Activated CD8-positive, alpha-beta memory T cell treated with anti-CD3 and anti-CD28 coated beads, Interleukin-2, amount 50 U/mL, for 24 hours (primary cell): ENCODE data around the gene GSN.

Experiments
- DNase-seq: peaks from one replicate; pipeline ENCODE4 v3.0.0-alpha.2; 2020; ENCODE audit errors: extremely low read depth

GSN gene

DNA sequence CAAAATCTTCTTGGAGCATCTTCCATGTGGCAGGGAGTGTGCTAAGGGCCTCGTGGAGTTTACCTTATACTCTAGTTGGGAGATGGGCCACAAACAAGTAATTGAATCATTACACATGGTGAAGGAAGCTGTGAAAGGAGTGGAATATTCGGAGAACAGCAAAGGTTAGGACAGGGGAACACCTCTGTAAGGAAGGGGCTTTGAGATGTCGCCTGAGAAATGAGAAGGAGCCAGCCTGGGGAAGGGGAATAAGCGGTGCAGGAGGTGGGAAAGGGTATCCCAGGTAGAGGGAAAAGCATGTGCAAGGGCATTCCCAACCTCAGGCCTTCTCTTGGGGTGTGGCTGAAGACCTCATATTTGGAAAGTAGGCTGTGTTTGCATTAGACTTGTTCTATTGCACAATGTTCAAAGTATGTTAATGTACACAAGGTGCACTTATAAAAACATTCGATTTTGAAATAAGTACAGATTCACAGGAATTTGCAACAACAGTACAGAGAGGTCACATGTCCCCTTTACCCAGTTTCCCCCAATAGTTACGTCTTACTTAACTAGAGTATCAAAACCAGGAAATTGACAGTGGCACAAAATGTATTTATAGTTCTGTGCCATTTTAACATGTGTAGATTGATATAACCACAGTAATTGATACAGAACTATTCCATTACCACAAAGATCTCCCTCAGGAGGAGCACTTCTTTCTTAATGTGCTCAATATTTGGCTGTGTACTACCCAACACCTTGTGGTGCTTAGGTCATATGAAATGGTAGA lies 104.5 kb downstream of the GSN start:
- no peak for DNase-seq

DNA sequence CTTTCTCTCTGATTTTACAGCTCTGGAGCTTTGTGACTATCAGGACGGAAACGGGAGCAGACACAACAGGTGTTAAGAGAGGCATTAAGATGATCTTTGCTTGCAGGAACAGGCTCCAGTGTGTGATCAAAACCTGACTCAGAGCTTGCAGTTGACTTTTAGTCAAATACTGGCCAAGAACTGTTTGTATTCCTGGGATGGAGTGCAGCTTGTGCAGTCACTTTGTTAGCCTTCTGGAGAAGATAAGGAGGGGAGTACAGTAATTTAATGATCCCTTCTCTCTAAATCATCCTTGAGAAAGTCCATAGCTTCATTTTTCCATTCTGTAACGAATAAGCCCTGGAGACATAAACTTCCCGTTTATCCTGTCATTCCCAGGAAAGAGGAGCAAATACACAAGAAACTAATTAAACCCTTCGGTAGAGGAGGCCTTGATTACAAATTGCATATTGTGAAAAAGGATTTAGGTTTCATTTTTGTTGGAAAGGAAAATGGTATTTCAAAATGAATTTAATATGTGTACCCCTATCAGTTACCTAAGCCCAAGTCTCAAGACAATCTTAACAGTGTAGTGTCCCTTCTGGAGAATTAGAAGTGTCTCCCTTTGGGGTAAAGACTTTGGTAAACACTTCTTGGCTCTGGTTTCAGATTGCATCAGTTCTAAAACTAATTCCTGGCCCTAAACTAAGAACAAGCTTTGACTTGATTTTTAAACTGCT lies 105.2 kb downstream of the GSN start:
- no peak for DNase-seq

DNA sequence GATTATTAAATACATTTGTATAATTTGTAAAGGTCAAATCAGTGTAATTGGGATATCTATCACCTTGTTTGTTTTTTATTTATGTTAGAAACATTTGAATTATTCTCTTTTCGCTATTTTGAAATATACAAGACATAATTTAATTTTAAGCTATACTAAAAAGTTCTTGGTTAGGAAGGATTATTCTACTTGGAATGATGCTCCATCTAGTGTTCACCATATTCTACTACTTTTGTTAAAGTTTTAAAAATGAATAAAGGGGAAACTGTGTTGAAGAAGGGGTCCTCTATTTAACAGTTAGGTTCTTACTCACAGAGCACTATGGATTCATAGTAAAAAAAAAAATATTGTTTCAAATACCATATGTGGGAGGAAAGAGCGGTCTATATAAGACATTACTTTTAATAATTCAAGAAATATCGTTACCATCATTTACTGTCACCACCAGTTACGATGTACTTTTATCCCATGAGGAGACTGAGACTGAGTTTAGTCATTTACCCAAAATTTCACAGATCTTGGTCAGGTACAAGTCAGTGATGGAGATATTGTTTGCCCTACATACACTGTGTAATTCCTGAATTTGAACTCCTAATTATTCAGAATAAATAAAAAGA lies 108.4 kb downstream of the GSN start:
- DNase-seq = no peak

DNA sequence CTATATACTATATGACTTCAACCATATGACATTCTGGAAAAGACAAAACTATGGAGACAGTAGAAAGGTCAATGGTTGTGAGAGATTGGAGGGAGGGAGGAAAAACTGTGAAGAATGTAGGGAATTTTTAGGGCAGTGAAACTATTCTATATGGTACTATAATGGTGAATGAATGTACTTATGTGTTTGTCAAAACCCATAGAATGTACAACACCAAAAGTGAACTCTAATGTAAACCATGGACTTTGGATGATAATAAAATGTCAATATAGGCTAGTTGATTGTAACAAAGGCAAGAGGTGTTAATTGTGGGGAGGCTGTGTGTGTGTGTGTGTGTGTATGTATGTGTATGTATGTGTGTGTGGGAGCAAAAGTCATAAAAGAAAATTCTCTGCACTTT lies 112.9 kb downstream of the GSN start:
- no peak for DNase-seq
